HL-60/S4 treated with phorbol 12-myristate 13-acetate at 8.2 ng/mL for 4 days and 3 days (cell line): ENCODE data around the gene FAM13C.

Experiments used
- in situ Hi-C: fragments of 300-500 bp; cut with MboI; formaldehyde crosslinking; loops from 2 replicates; pipeline ENCODE4 v1.15.0; 2022; ENCODE audit warnings: low sequenced_read_pairs

The FAM13C gene

DNA sequence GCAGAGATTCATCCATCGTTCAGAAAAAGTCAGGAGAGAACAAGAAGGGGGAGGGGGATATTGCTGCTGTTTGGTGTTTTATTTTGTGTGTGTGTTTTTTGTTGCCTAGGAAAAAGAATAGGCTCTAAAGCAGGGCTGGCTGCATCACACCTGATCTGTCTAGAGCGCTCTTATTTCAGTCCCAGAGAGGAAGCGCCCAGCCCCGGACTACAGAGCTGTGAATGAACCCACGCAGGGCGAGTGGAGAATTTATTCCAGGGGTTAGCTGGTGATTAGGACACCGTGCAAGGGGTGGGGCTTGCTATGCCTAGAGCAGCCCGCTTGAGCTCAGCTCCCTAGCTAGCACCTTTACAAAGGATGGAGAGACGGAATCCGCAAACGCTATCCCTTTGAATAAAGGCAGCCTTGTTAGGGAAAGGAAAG, 621 bp upstream of the FAM13C start:
- in situ Hi-C loops: no loop called here

DNA sequence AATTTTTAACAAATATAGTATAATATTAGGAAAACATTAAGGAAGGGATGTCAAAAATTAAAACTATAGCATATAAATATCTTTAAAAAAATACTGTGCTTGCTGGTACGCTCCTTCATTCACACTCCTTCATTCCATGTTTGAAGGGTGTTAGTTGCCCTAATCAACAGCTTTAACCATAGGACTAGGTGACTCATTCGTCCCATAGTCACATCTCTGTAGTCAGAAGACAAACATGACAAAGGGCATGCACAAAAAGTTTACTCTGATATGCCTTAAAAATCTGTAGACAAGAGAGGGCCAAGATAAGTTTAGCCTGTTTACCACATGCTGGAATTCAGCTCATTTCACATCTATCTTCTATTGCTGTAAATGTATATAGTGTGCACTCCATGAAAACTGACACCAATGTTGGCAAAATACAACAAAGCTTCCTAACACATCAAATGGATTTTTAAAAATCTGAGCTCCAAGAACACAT, 646 bp downstream of the FAM13C start:
- in situ Hi-C loops: no loop called here

DNA sequence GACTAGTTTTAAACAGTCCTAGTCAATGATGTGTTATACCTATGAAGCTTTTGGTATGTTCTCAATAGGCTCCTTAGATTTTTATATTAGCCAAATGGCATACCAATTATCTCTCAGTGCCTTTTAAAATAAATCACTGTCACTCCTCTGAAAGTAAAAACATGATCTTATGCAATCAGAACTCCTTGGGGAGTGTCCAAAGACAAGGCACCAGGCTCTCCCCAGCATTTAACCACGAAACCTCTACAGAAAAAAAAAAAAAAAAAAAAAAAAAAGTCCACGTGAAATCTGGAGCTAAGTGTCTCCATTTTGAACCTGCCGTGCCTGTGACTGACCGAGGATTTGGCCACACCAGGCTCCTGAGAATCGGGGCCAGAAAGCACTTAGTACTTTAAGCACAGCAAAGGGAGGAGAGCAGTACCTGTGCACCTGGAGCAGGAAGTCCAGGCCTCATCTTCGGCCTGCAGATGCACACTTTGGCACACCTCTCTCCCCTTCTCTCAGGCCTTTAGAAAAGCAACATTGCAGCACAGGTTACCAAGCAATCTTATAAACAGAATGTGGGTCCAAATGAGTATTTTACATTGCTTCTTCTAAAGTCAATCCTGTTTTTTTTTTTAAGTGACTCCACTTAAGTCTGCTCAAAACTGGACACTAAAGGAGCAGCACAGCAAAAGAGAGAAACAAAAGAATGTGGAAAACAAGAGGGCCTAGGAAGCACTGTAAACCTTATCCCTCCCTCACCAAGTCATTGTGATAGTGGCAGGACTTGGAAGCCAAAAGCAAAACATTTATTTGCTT, 1.5 kb downstream of the FAM13C start:
- in situ Hi-C loops: no loop called here

DNA sequence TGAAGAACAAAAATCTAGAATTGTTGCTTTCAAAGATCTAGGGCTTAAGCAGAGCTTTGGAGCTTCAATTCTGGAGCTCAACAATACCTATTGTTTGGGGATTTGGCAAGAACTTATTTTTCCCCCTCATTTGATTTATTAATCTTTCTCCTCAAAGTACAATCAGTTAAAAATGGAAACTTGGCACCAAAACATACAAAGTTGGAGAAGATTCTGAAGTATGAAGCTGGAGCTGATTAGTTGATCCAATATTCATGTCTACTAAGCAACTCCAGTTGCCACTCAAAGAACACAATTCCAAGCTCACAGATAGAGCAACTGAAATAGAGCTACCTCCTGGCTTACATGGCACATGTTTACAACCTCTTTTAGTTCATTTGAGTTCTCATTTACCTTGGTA, 3.8 kb downstream of the FAM13C start:
- in situ Hi-C loops: no loop called here

DNA sequence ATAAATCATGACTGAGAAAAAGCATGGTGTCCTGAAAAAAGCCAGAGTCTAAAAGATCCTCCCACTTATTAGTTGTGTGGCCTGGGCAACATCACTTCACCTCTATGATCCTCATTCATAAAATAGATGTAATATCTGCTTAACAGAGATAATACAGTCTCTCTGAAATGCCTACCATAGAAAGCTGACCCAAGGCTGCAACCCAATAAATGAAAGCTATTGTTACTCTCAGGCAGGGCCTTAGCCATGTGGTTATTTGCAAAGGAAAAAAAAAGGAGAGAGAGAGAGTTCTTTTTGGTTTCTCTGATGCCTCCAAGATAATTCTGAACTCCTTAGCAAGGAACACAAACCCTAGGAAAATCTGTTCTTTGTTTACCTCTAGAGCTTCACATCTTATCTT, 7.9 kb downstream of the FAM13C start:
- in situ Hi-C loops: no loop called here

DNA sequence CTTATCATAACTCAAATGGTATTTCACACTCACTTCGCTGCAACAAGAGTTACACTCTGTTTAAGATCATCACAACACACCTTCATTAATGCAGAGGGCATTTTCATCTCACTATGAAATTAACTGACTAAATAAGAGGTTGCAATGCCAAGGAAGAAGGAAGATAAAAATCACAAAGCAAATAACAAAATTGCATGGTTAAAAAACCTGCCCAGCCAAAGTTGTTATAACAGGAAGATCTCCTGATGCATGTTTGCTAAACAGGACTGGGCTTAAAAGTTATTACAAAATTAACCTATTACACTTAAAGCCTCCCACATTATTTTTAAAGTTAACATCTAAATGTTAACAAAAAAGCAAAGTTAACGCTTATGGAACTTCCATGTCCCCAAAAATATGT, 11.8 kb downstream of the FAM13C start:
- in situ Hi-C loops: no loop called here

DNA sequence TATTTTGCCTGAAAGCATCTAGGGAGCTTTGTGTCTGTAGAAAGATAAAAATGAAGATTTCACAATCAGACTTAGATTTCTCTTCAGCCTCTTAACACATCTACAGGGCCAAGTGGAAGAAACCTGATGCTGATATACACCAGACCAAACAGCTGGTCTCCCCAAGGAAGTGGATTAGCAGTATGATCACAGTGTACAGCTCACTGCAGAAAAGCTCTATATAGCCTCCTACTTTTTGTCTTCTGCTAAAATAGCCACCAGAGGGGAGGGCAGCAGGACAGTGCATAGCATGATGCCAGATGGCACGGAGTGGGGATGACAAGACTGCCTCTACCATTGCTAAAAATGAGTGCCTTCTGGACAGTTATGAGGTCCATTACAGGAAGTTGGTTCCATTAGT, 16.0 kb downstream of the FAM13C start:
- in situ Hi-C loops: no loop called here

DNA sequence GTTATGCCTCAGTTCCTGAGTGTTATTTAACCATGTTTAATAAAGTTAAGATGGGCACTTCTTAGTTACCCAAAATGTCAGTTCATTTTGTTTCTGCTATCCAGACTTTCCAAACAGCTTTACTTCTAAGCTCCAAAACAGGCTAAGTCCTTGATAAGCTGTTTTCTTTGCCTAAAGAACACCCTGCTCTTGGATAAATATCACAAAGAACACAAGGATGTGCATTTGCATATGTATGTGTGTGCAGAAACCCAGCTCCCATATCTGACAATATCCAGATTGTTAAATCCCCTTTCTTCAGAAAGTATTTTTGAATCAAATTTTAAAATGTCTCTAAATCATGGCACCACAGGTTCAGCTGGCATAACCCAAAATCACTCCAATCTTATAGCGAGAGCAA, 19.6 kb downstream of the FAM13C start:
- in situ Hi-C loops: no loop called here

DNA sequence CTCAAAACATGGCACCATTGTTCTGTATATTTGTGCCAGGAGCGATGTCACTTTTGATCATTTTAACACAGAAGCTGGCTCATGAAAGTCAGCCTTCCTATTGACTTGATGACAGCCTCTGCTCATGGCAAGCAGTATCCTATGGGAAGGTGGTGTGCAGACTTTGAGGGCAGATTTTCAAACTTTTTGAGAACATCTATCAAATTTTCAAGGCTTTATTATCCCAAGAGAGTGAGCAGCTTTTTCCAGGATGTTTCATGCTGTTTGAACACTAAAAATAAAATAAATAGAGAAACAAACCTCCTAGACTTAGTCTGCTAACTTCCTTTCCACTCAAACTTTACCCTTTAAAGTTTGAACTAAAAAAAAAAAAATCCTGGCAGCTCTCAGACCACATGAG, 20.3 kb downstream of the FAM13C start:
- in situ Hi-C loops: no loop called here

DNA sequence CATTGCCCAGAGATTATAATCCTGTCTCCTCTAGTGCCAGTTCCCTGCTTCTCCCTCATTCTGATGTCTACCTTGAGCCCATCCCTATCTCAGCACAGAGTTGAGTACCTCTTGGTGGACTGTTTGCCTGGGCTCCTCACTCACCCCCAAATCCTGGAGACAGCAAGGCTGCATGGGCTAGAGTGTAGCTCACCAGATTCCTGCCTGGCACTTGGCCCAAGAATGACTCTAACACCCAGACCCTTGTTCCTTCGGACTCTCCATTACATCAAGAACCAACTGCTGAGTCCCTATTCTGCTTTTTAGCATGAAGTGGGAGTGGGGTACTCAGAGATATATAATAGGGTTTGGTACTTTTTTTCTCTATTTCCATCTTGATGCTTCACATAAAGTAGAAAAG, 22.1 kb downstream of the FAM13C start:
- in situ Hi-C loops: no loop called here

DNA sequence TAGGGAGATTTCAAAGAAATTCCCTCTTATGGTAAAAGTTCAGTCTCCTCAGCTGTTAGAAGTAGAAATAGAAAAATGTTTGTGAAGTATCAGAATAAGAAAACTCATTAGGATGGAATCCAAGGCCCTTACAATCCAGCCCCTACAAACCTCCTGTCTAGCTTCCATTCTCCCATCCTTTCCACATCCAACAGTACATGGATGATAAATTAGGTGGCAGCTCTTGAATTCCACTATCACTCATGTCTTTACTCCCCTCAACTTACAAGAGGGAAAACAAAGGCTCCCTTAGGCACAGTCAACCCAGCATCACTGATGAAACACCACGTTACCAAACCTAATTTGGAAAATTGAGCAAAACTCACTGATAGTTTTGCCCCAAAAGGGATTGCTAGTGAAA, 23.0 kb downstream of the FAM13C start:
- in situ Hi-C loops: no loop called here

DNA sequence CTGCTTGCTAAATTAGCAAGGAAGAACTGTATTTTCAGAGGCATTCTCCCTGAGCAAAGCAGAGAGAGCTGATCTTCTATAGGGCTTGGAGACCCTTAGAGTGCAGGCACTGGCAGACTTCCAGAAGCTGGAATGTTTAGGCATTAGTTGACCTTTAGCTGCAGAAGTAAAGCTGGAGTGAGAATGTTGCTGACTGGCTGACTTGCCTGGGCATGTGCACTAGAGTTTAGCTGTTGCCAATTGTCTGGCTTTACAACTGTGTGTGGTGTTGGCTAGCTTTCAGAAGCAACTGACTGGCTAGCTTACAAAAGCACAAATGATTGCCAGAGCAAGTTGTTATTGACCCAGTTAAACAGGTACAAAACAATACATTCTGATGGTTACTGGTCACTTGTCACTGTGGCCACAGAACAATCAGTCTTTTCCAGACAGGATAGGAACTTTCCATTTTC, 25.1 kb downstream of the FAM13C start:
- in situ Hi-C loops: no loop called here

DNA sequence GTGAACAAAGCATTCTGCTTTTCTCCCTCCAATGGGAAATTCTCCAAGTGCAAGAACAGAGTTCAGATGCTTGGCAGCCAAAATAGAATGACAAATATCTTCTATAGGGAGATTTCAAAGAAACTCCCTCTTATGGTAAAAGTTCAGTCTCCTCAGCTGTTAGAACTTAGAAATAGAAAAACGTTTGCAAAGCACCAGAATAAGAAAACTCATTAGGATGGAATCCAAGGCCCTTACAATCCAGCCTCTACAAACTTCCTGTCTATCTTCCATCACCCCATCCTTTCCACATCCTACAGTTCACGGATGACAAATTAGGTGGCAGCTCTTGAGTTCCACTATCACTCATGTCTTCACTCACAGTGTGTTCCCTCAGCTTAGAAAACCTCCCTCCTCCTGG, 25.7 kb downstream of the FAM13C start:
- in situ Hi-C loops: no loop called here

DNA sequence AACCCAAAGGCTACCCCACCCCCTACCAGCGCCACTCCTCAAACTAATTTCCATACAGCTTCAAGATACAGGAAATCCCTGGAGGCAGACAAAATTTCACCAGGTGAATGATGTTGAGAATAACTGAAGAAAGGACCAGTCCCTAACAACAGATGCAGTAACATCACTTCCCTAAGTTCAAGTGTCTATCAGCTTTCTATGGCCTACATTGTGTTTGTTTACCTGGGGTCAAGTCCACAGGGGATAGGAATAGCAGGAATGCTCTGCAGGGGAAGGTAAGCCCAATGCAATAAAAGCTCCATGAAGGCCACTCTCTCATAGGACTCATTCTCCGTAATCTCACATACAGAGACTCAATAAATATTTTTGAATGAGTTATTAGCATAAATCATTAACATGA, 26.9 kb downstream of the FAM13C start:
- in situ Hi-C loops: no loop called here

DNA sequence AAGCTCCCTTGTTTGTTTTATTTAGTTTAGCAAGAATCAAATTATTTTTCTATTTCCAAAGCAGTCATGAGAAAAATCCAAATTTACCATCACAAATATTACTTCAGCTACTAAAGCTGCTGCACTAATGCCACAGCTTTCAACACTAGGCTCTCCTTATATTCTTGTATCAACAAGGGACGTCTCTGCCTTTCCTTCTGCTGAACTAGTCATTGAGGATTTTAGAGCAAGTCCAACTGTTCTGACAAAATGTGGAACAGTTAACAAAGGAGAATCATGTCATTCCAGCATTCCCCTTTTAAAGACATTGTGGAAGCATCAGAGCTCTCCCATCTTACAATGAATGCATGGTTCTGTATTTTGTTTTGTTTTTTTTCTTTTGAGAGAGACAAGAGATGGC, 28.6 kb downstream of the FAM13C start:
- in situ Hi-C loops: no loop called here

DNA sequence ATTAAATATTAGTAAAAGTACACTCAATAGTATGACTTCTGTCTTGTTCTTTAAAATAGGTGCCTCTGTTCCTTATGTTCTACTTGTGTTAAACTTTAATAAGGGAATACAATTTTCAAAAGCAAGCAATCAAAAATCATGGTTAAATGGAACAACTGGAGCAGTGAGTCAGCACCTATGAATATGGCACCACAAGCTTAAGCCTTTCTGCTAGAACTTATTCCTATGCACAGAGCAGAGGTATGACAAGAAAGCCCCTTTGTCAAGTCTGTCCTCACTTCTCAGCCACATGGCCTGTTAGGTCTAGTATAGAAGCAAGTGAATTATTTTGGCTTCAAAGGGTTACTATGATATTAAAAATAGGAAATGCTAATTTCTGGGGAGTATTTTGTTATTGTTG, 29.8 kb downstream of the FAM13C start:
- in situ Hi-C loops: no loop called here

DNA sequence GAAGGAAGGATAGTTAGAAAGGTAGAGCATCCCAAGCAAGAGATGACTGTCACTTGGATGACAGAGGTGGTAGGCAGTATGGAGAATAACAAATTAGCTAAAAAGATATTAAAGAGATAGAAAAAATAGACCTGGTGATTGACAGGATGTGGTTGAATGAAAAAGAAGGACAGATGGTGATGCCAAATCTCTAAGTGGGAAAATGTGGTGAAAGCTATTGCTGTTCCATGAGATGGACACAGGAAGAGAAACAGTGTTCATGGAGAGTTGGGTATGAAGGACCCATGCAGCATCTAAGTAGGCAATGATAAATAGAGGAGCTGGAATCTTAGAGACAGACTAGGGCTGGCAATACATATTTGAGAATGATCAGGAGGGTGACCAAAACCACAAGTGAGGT, 30.7 kb downstream of the FAM13C start:
- in situ Hi-C loops: no loop called here

DNA sequence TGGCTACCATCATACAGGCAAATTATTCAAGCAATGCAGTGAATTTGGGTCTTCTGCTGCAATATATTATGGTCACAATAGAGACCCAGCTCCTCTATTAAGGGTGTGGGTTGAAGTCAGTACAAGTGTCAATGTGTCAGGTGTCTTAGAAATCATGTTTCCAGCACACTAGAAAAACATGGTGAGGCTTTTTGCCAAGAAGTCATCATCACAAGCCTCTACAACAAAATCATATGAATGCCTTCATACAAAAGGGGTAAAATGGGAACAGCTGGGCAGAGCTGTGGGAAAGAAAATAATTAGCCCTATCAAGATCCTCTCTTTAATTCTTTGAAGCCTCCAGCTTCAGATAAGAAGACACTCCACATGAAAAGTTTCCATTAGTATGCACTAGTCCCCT, 37.2 kb downstream of the FAM13C start:
- in situ Hi-C loops: no loop called here

DNA sequence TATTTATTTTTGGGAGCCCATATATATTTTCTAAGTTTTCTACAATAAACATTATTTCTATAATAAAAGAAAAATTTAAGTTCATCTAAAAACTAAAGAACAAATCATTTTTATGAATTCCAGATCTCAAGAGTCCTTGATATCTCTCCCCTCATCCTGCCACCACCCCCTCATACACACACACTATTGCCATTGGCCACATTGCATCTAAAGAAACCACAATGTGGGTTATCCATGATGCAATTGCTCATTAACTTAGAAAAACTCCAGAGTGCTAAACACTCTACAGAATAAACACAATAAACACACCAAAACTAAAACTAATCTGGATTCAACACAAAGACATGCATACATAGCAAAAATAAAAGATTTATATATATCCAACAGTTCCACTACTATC, 37.8 kb downstream of the FAM13C start:
- in situ Hi-C loops: no loop called here

DNA sequence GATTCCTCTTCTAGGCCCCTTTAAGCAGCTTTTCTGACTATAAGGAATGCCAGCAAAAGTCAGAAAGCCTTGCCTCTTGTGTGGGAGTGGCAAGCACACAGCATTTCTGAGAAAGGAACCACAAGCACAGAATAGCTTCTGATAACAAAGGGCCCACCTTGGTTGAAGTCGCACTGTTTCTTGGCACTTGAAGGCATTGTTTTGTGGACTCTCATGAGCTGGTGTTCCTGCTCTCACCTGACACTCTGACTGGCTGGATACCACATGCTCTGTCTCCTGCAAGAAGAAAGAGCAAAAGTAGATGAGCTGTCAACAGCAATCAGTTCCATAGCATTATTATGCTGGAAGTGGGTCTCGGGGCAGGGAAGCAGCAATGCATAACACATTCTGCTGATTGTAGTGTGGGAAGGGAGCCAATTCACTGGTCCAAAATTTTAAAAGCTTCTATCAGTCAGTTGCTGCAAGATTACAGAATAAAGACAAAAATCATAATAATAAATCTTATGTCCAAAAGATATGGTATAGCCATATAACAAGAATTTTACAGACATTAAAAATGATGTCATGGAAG, 38.4 kb downstream of the FAM13C start:
- in situ Hi-C loops: no loop called here

DNA sequence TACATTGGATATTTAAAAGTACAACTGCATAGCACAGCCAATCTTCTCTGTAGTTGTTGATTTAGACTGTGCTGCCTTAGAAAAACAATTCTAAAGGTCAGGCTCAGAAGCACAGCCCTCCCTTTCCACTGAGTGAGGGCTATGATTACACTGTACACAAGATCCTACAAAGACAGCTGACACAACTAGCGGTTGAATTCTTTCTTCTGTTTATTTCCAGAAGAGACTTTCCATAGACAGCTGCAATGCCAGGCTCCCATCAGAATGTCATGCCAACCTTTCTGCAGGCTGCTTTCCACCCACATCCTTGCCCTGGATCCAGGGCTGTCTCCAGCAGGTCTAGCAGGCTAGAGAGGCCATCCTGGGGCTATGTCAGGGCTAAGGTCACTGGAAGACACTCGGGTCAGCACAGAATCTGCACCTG, 39.3 kb downstream of the FAM13C start:
- in situ Hi-C loops: no loop called here

DNA sequence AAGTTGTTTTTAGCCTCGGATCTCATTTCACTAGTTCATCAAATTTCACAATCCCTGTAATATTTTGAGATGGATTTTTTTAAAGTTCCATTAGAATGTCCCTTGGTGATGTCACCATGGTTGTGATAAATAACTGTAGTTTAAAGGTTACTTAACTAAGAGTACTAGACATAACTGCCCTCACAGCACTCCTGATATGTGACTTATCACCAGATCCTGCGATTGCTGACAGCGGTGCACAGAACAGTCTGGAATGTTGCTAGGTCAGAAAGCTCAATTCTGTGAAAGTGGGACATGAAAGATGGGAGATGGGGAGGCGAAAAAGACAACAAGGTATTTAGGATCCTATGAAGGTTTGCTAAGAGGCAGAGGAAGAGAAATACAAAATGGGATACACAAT, 40.2 kb downstream of the FAM13C start:
- in situ Hi-C loops: no loop called here

DNA sequence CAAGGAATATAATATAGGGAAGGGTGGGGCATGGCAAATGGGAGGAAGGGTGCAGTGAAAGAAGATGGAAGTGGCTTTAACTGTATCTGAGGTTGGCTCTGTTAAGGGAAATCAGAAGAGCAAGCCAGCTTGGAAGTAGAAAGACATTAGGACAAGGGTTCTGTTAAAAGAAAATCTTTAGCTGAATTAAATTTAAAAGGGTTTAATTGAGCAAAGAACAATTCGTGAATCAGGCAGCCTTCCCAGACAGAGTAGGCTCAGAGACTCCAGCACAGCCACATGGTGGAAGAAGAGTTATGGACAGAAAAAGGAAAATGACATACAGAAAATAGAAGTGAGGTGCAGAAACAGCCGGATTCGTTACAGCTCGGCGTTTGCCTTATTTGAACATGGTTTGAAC, 42.0 kb downstream of the FAM13C start:
- in situ Hi-C loops: no loop called here
